Tibial nerve (tissue), 4 donors: ENCODE results near the gene PRR22. TPM values are rescaled to one million over a fixed set of nuclear protein-coding genes. Genes with fewer than 3 reads are reported as not detected.

Experiments used
- DNase-seq, 2 donors: peaks; one replicate each; pipeline ENCODE4 v3.0.0-alpha.2; 2019; ENCODE audit warnings: low spot score in 2 of 2
- H3K27ac ChIP-seq, 4 donors: fragments of 200-600 bp; sonication (generic) in 3 of 4; one replicate each; pipeline ENCODE4 v1.5.1; 2017 to 2019; ENCODE audit warnings: mild to moderate bottlenecking in 1 of 4
- H3K27me3 ChIP-seq, 2 donors: fragments of 200-600 bp; sonication (generic) in 1 of 2; one replicate each; pipeline versions ENCODE4 v1.5.1 to v1.6.0; 2017 to 2019
- H3K36me3 ChIP-seq, 3 donors: fragments of 200-600 bp; sonication (generic); one replicate each; pipeline ENCODE4 v1.5.1; 2018 to 2019
- H3K4me1 ChIP-seq, 4 donors: fragments of 200-600 bp; sonication (generic) in 3 of 4; one replicate each; pipeline ENCODE4 v1.5.1; 2017 to 2019
- H3K4me3 ChIP-seq, 4 donors: fragments of 200-600 bp; sonication (generic) in 3 of 4; one replicate each; pipeline ENCODE4 v1.5.1; 2017 to 2019; ENCODE audit warnings: mild to moderate bottlenecking in 1 of 4, moderate library complexity in 1 of 4
- H3K9me3 ChIP-seq, 4 donors: fragments of 200-600 bp; sonication (generic) in 3 of 4; one replicate each; pipeline ENCODE4 v1.5.1; 2017 to 2019
- CTCF ChIP-seq, 5 experiments: fragments of 200-600 bp in 3 of 5; fragments of 450-650 bp in 2 of 5; sonication (generic) in 3 of 5; IDR thresholded peaks; one replicate each; pipeline ENCODE4 v1.5.1; 2016 to 2019; ENCODE audit warnings: antibody characterized with exemption in 5 of 5, mild to moderate bottlenecking in 3 of 5, moderate library complexity in 2 of 5
- EP300 ChIP-seq, 2 donors: sonication (generic); formaldehyde crosslinking; IDR thresholded peaks; one replicate each; pipeline ENCODE4 v1.6.1; 2017; ENCODE audit warnings: antibody characterized with exemption in 2 of 2, mild to moderate bottlenecking in 1 of 2
- POLR2A ChIP-seq, 2 donors: fragments of 450-650 bp; IDR thresholded peaks; one replicate each; pipeline ENCODE4 v1.6.1; 2017; ENCODE audit warnings: antibody characterized with exemption in 2 of 2, mild to moderate bottlenecking in 2 of 2, moderate library complexity in 2 of 2
- WGBS, 2 donors: methylation state at CpG; one replicate each; pipeline ENCODE4 v1.1.5; 2018; 5-methylcytosine and 5-hydroxymethylcytosine counted together
- total RNA-seq, 4 donors: library from RNA; depleted of rRNA; stranded (reverse); fragments of >200 nt; gene quantifications; one replicate each; pipeline ENCODE4 v1.1.0, GENCODE V29; 2016

PRR22 gene
- total RNA-seq, 4 donors from 2014 or later: 0.66 to 6.3 (median 2.3) TPM

GRCh38 chr19:5789351-5789761 lies 4.8 kb upstream of the PRR22 start:
- H3K36me3 ChIP-seq: peaks cover 3 to 57% (median 21%) of the 10 kb centered on the region in 3 donors
- H3K27me3 ChIP-seq: no peaks in the 10 kb centered on the region
- H3K9me3 ChIP-seq: no peaks in the 10 kb centered on the region
- no peak for TF ChIP-seq POLR2A (IDR thresholded peaks at IDR 0.05)
- no peak for TF ChIP-seq CTCF (IDR thresholded peaks at IDR 0.05)
- TF ChIP-seq EP300 (IDR thresholded peaks at IDR 0.05): no peak
- H3K4me1 ChIP-seq: peaks cover 0 to 9% (median 2%) of the 10 kb centered on the region in 4 donors
- no peak overlapping the region for H3K27ac ChIP-seq
- no peak for DNase-seq
- no peak overlapping the region for H3K4me3 ChIP-seq
- 94 to 96% methylated on average over 33 to 36 of the region's 39 CpGs for WGBS, 2 donors

GRCh38 chr19:5788422-5788821 lies 3.9 kb upstream of the PRR22 start:
- Histone ChIP-seq H3K36me3 (peaks cover 3 to 67% (median 21%) of the 10 kb centered on the region in 3 donors), H3K9me3 (no peaks in the 10 kb centered on the region)
- WGBS, 2 donors: 92 to 95% methylated on average over 5 of the region's 5 CpGs

GRCh38 chr19:5787409-5788182 lies 3.0 kb upstream of the PRR22 start:
- Histone ChIP-seq H3K36me3 (peaks cover 3 to 73% (median 21%) of the 10 kb centered on the region in 3 donors), H3K4me3 (no peak overlapping the region), H3K27ac (no peak overlapping the region), H3K9me3 (no peaks in the 10 kb centered on the region), H3K27me3 (no peaks in the 10 kb centered on the region), H3K4me1 (peaks cover 0 to 9% (median 2%) of the 10 kb centered on the region in 4 donors)
- no peak for TF ChIP-seq EP300 (IDR thresholded peaks at IDR 0.05)
- TF ChIP-seq CTCF (IDR thresholded peaks at IDR 0.05): no peak
- no peak for TF ChIP-seq POLR2A (IDR thresholded peaks at IDR 0.05)
- 90 to 96% methylated on average over 15 to 33 of the region's 39 CpGs for WGBS, 2 donors
- no peak for DNase-seq

More at GRCh38 chr19:5788422-5788821, 3.9 kb upstream of the PRR22 start:
- DNase-seq: no peak
- Histone ChIP-seq H3K4me1 (peaks cover 0 to 9% (median 2%) of the 10 kb centered on the region in 4 donors), H3K4me3 (no peak overlapping the region), H3K27me3 (no peaks in the 10 kb centered on the region), H3K27ac (no peak overlapping the region)
- no peak for TF ChIP-seq POLR2A (IDR thresholded peaks at IDR 0.05)
- no peak for TF ChIP-seq CTCF (IDR thresholded peaks at IDR 0.05)
- TF ChIP-seq EP300 (IDR thresholded peaks at IDR 0.05): no peak

- DNase-seq: no peak
Measured at GRCh38 chr19:5786593-5787408, 2.3 kb upstream of the PRR22 start.

More at GRCh38 chr19:5786593-5787408, 2.3 kb upstream of the PRR22 start:
- H3K9me3 ChIP-seq: no peaks in the 10 kb centered on the region
- H3K4me1 ChIP-seq: peaks cover 0 to 9% (median 2%) of the 10 kb centered on the region in 4 donors
- TF ChIP-seq CTCF (IDR thresholded peaks at IDR 0.05) (no peak), EP300 (IDR thresholded peaks at IDR 0.05) (no peak), POLR2A (IDR thresholded peaks at IDR 0.05) (no peak)
- H3K27ac ChIP-seq: no peak overlapping the region
- 89 to 92% methylated on average over 40 to 44 of the region's 44 CpGs for WGBS, 2 donors
- H3K27me3 ChIP-seq: no peaks in the 10 kb centered on the region
- H3K4me3 ChIP-seq: no peak overlapping the region
- peaks cover 3 to 75% (median 21%) of the 10 kb centered on the region in 3 donors for H3K36me3 ChIP-seq
